Stimulated activated CD4-positive, alpha-beta T cell treated with anti-CD3 and anti-CD28 coated beads, Interleukin-15, amount 100 ng/mL, for 24 hours (primary cell): ENCODE results near the gene EML1.

ENCODE experiments used
- DNase-seq: peaks from one replicate; pipeline ENCODE4 v3.0.0-alpha.2; 2020

EML1 gene

GRCh38 chr14:99831903-99832685, 38.9 kb downstream of the EML1 start:
- DNase-seq, result no peak

GRCh38 chr14:99837822-99838221, 44.6 kb downstream of the EML1 start:
- no peak for DNase-seq

GRCh38 chr14:99838639-99839134, 45.5 kb downstream of the EML1 start:
- no peak for DNase-seq

GRCh38 chr14:99839696-99840095, 46.5 kb downstream of the EML1 start:
- no peak for DNase-seq

- DNase-seq, result no peak
These were observed 47.1 kb downstream of the EML1 start for GRCh38 chr14:99840265-99840664.

GRCh38 chr14:99840774-99841305, 47.6 kb downstream of the EML1 start:
- no peak for DNase-seq

GRCh38 chr14:99841436-99842071, 48.3 kb downstream of the EML1 start:
- DNase-seq, result no peak

GRCh38 chr14:99842141-99842540, 48.9 kb downstream of the EML1 start:
- no peak for DNase-seq

GRCh38 chr14:99846808-99847207, 53.6 kb downstream of the EML1 start:
- no peak for DNase-seq

GRCh38 chr14:99850709-99851108, 57.5 kb downstream of the EML1 start:
- DNase-seq, result no peak

GRCh38 chr14:99852578-99852977, 59.4 kb downstream of the EML1 start:
- DNase-seq, result no peak

- peak; percentile 30 for DNase-seq
These were observed 60.0 kb downstream of the EML1 start for GRCh38 chr14:99853206-99853605.

- DNase-seq, result no peak
These were observed 61.6 kb downstream of the EML1 start for GRCh38 chr14:99854831-99855230.

- DNase-seq, result no peak
These were observed 62.1 kb downstream of the EML1 start for GRCh38 chr14:99855271-99855670.

GRCh38 chr14:99857551-99857950, 64.3 kb downstream of the EML1 start:
- DNase-seq, result no peak

GRCh38 chr14:99860219-99860618, 67.0 kb downstream of the EML1 start:
- DNase-seq, result no peak

GRCh38 chr14:99862136-99862535, 68.9 kb downstream of the EML1 start:
- no peak for DNase-seq

GRCh38 chr14:99863059-99863458, 69.8 kb downstream of the EML1 start:
- no peak for DNase-seq

GRCh38 chr14:99865408-99865807, 72.2 kb downstream of the EML1 start:
- no peak for DNase-seq

GRCh38 chr14:99870617-99871016, 77.4 kb downstream of the EML1 start:
- no peak for DNase-seq

GRCh38 chr14:99871771-99872170, 78.6 kb downstream of the EML1 start:
- no peak for DNase-seq

- DNase-seq, result no peak
These were observed 79.7 kb downstream of the EML1 start for GRCh38 chr14:99872786-99873440.

GRCh38 chr14:99873653-99874052, 80.4 kb downstream of the EML1 start:
- DNase-seq, result no peak

- no peak for DNase-seq
These were observed 81.1 kb downstream of the EML1 start for GRCh38 chr14:99874306-99874705.
